Measurements from ENCODE around the gene HNRNPA0.
A peak's percentile ranks its signal among the peaks of the same experiment; 100 is the strongest.
"Not testable (repeated sequence)": the region's sequence is repeated elsewhere in the genome, so short reads cannot be mapped to it uniquely, and the experiment has no call there.

HNRNPA0 gene

DNA sequence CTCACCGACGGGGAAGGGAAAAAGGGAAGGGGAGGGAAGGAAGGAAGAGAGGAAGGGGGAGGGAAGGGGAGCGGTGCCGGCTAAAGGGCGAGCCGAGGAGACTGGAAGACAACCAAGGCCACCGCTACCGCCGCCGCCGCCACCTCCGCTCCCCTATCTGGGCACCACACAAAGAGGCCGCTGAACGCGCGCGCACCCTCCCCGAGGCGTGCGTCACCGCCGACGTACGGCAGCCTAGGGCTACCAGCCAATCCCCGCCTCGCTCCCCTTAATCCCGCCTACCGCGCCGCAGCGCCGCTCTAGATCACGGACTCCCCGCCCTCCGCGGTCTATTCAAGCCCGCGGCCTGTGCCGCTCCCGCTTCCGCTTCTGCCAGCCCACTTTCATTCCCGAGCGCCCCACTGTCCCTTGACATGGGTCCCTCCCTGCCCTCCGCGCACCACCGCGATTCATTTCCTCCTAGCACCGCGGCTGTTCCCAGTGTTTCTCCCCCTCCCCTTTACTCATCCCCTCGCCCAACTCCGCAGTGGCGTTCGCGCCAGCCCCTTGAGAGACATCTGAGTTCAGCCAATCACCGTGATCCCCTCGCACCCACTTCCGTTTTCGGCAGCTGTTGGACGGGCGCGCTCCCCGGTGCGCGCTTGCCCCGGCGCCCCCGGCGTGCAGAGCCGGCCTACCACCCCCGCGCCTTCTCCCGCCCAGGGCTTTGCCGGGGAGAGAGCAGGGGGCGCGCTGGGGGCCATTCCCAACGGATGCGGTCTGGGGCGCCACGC, at the start of gene HNRNPA0:
Gene HNRNPA0, minus strand, starts transcription at position 176 of the 773 bp plus-strand sequence. CDS start 297 bp downstream, outside the sequence.
- peak; percentile 88 for DNase-seq (ENCODE audit: low read depth)

DNA sequence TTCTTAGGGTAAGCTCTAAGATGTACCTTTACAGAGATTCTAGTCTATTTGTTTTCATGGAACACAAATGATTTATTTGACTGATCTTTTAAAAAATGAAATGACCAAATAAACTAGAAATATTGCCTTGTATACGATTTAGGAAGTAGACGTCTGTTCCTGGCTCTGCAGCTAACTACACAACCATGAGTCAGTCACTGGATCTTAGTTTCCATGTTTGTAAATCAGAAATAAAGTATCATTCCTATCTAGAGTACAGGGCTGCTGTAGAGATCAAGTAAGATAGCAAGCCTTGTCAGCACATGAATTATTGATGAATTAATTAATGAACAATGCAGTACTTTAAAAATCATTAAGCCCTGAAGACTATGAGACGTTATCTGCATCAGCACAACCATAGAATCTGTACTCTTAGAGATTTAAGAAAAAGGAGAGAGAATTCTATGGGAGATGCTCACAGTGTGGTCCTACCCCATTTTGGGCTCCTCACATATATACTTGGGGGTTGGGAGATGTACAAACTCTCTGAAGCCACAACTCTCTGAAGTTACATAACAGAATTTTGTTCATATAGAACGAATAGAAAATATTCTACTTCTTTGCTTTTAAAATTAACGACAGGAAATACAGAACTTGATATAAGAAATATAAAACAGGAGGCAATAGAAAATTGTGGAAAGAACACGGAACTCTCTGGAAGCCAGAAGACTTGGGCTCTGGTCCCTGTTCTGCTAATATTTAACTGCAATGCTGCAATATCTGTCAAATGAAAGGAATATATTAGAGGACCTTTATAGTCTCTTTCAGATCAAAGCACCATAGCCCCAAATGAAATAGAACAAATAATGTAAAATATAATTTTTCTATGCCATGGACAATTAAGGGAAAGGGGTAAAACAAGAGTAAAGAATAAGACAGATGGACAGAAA, 48.4 kb upstream of the HNRNPA0 start:
- no peak for DNase-seq (ENCODE audit: low read depth)

DNA sequence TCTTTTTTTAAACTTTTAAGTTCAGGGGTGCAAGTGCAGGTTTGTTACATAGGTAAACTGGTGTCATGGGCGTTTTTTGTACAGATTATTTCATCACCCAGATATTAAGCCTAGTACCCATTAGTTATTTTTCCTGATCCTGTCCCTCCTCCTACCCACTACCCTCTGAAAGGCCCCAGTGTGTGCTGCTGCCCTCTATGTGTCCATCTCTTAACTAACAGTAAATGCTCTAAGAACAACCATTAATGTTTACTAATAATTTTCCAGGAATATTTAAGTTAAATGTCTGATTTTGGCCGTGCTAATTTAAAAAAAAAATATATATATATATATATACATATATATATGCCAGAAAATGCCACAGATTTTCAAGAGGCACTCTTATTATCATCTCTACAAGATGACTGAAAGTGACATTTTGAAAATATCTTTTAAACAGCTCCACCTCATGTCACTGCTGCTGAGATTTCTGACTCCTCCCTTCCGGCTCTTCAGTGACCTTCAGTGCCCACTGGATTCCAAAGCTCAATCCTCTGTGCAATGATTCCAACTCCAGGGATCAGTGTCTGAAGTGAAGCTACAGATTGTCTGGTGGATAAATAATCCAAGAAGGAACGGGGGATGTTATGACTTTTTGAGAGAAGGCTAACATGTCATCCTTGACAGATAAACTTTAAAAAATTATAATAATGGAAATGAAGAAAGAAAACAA, 46.7 kb upstream of the HNRNPA0 start:
- DNase-seq (ENCODE audit: low read depth), result no peak

DNA sequence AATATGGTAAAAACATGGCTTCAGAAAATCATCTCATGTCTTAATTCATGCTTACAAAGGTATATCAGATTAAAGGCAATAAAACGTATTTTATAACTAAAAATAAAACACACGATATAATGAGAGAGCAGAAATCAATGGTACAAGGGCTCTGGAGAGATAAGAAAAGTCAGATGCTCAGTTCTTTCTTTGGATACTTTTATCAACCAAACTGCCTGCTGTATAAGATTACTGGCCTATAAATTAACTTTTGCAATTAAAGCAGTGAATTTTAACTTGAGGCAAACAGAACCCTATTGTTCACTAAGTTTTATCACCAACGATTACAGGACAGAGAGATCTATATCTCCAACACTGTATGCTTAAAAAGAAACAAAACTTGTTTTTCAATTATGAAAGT, 42.1 kb upstream of the HNRNPA0 start:
- DNase-seq (ENCODE audit: low read depth), result no peak

DNA sequence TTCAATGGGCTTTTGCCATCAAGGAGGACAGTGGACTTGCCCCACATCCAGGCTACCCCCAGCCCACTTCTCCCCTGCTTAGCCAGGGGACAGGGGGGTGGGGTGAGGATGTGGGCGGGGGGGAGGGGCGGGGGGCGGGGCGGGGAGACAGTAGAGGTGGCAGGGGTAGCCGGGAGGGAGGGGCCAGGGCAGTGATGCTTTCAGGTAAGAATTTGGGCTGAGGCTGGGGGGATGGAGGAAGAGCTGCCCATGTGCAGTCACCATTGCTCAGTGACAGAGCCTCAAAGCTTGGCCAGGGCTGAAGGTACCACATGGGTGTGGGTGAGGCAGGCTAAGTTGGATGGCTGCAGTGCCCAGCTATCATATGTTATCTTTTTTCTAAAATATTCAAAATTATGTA, 40.7 kb upstream of the HNRNPA0 start:
- DNase-seq (ENCODE audit: low read depth), result no peak

DNA sequence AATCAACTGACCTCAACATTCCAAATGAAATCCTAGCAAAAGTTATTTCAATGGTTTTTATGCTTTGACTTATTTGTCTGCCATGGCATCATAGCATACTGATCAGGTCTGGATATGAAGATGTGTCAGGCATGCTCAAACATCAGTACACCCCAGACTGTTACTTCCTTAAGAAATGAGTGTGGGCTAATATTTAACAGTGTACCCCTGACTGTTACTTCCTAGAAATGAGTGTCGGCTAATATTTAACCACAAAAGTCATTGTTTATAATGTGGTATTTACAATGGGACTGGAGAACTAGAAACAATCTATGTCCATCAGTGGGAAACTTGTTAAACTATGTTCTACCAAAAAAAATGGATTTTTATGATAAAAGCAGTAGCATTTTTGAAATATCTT, 38.1 kb upstream of the HNRNPA0 start:
- no peak for DNase-seq (ENCODE audit: low read depth)

DNA sequence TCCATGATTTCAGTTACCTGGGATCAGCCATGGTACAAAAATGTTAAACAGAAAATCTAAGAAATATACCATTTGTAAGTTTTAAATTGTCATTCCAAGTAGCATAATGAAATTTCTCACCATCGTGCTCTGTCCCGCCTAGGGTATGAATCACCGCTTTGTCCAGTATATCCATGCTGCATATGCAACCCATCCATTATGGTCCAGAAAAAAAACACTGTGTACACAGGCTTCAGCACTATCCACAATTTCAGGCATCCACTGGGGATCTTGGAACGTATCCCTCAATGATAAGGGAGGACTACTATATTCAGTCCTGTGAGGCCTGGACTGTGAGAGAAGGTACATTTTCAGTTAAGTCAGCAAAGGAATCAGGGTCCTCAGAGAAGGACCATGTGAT, 37.6 kb upstream of the HNRNPA0 start:
- DNase-seq (ENCODE audit: low read depth), result no peak

DNA sequence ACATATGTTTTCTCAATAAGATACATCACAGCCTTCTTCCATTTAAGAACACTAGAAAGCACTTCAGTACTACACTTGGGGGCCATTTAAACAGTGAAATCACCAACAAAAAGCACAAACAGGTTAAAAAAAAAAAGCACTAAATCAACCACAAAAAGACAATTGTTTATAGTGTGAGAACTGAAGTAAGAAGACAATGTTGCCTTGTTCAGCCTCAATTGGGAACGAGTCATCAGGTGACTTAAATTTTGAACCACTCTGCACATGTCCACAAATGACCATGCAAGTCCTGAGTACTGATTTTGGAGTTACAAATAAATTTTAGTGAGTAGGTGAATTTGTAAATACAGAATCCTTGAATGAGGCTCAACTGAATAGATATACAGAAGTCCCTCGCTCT, 37.2 kb upstream of the HNRNPA0 start:
- no peak for DNase-seq (ENCODE audit: low read depth)

DNA sequence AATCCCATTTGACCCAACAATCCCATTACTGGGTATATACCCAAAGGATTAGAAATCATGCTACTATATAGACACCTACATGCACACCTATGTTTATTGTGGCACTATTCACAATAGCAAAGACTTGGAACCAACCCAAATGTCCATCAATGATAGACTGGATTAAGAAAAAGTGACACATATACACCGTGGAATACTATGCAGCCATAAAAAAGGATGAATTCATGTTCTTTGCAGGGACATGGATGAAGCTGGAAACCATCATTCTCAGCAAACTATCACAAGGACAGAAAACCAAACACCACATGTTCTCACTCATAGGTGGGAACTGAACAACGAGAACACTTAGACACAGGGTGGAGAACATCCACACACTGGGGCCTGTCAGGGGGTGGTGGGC, 34.4 kb upstream of the HNRNPA0 start:
- DNase-seq (ENCODE audit: low read depth), result not testable (repeated sequence)

DNA sequence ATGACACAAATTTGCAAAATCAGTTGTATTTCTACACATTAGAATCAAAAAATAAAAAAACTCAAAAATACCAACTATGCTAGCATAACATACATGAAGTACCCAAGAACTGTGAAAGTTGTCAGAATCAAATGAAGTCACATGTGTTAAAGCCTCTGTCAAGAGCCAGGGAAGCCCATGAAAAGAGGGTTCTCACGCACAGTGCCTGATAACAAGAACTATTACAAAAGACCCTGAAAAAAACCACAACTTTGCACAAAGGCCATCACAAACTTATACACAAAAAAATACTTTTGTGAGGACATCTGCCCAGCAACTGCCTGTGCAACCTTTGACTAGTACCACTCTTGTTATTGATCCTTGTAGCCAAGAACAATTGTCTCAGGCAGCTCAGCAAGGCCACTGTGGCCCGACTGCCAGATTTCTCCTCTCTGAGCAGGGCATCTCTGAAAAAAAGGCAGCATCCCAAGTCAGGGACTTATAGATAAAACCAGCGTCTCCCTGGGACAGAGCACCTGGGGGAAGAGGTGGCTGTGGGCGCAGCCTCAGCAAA, 28.9 kb upstream of the HNRNPA0 start:
- DNase-seq (ENCODE audit: low read depth), result no peak

DNA sequence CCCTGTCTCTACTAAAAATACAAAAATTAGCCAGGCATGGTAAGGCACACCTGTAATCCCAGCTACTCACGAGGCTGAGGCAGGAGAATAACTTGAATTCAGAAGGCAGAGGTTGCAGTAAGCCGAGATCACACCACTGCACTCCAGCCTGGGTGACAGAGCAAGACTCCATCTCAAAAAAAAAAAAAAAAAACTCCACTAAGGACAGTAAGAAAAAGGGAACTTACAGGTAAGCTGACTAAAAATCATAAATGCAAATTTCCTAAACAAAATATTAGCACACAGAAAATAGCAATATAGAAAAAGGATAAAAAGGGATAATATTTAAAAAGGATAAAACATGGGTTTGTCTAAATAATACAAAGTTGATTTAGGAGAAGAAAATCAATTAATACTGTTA, 27.9 kb upstream of the HNRNPA0 start:
- DNase-seq (ENCODE audit: low read depth), result no peak

DNA sequence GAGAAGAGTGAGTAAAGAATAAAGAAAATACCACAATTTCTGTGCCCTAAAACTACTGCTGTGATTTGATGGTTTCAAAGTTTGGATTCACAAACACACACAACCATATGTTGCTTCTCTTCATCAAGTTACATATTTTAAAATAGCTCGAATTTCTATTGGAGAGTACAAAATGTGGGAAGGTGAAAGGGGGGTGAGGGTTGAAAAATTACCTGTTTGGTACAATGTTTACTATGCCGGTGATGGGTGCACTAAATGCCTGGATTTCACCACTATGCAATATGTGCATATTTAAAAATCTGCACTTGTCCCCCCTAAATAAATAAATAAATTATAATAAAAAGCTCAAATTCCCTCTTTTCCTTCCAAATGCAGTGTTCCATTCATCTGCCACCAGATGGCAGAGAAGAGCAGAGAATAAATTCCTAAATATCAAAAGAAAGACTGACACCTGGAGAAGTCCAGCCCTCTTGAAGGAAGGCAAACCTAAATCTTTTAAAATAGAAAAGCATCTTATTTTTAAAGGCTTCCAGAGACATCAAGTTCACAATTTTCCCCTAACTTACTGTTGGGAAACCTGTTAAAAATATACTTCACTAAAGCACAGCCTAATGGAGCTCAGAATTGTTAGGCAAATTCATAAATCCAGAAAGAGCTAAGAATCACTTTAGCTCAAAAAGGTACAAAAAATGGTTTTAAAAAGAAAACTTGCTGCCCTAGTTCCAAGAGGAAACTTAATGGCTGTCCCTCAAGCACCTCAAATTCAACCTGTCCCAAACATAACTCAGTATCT, 24.8 kb upstream of the HNRNPA0 start:
- DNase-seq (ENCODE audit: low read depth), result no peak

DNA sequence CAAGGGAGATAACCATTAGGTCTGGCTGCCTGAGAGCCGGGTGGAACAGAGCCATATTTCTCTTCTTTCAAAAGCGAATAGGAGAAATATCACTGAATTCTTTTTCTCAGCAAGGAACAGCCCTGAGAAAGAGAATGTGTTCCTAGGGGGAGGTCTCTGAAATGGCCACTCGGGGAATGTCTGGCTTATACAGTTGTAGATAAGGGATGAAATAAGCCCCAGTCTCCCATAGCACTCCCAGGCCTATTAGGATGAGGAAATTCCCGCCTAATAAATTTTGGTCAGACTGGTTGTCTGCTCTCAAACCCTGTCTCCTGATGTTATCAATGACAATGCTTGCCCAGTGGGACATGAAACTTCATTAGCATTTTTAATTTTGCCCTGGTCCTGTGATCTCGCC, 13.8 kb upstream of the HNRNPA0 start:
- DNase-seq (ENCODE audit: low read depth), result not testable (repeated sequence)

DNA sequence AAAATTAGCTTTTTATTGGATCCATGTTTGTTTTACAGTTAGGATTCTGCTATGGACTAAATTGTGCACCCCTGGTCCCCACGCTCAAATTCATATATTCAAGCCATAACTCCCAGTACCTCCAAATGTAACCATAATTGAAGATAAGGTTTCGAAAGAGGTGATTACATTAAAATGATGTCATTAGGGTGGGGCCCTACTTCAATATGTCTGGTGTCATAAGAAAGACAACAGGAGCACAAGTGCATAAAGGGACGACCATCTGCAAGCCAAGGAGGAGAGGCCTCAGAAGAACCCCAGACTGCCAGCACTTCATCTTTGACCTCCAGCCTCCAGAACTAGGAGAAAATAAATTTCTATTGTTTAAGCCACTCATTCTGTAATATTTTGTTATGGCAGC, 7.4 kb upstream of the HNRNPA0 start:
- no peak for DNase-seq (ENCODE audit: low read depth)

DNA sequence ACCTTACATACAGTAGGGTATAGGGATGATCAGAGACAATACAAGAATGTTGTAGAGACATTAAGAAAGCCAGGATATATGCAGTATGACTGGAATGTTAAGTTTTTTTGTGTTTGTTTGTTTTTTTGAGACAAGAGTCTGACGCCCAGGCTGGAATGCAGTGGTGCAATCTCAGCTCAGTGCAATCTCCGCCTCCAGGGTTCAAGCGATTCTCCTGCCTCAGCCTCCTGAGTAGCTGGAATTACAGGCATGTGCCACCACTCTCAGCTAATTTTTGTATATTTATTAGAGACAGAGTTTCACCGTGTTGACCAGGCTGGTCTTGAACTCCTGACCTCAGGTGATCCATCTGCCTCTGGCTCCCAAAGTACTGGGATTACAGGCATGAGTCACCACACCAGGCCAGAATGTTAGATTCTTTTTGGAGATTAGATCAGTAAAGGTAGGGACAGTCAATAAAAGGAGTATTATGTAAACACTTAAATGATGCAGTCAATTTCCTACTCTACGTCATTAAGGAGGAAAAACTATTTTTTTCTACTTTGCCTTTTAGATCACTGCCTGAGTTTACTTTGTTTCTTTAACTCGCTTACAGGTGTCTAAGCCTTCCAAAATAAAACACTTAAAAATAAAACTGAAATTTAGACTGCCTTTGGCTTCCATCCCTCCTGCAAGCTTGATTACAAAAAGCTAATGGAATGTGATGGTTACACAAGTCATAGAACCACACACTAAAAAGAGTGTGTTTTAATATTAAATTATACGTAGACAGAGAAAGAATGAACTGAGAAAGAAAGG, 6.8 kb upstream of the HNRNPA0 start:
- DNase-seq (ENCODE audit: low read depth), result no peak

DNA sequence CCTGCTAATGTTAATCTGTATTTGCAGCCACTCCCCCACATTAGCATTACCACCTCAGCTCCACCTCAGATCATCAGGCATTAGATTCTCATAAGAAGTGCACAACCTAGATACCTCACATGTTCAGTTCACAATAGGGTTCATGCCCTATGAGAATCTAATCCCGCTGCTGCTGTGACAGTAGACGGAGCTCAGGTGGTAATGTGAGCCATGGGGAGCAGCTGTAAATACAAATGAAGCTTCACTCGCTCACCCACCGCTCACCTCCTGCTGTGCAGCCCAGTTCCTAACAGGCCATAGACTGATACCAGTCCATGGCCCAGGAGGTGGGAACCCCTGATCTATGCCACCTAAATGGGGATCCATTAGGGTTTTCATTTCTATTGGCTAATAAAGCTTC, 6.1 kb upstream of the HNRNPA0 start:
- no peak for DNase-seq (ENCODE audit: low read depth)

DNA sequence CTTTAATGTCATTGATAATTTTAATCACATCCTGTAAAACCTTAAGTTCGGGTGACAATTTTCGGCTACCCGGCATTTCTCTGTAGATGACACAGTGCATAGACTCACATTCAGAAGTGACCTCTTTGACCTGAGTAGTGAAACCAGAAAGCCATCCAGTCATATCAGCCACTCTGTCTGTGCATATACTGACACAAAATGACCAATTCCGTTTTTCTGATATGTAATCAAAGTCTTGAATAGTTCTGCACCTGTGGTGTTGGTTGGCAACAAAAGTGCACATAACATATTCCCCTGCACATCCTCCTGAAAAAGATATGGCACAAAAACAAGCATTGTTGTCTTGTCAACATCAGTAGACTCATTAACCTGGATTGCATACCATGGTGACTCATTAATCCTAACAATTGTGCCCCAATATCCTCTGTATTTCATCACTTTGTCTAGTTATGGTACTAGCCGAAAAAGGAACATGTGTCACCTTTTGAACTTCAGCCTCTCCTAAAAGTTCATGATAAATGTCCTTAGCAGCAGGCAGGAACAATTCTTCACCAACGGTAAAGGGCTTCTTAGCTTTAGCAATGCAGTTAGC, 4.6 kb upstream of the HNRNPA0 start:
- DNase-seq (ENCODE audit: low read depth), result no peak

DNA sequence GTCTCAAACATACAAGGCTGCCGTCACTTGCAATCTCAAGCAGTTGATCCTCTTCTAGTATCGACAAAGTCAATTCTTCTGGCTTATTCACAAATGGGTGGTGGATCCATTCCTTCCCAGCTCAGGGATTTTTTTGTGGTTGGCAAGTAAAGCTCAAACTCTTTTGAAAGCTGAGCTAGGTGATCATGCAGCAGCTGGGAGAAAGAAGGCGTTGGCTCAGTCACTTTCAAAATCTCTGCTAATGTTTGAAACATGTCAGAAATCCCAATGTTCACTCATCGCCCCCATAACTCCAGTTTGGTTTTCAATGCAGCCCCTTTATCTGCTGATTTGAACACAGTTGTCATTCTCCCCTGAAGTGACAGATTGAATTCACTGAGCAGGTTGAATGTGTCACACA, 4.0 kb upstream of the HNRNPA0 start:
- no peak for DNase-seq (ENCODE audit: low read depth)

DNA sequence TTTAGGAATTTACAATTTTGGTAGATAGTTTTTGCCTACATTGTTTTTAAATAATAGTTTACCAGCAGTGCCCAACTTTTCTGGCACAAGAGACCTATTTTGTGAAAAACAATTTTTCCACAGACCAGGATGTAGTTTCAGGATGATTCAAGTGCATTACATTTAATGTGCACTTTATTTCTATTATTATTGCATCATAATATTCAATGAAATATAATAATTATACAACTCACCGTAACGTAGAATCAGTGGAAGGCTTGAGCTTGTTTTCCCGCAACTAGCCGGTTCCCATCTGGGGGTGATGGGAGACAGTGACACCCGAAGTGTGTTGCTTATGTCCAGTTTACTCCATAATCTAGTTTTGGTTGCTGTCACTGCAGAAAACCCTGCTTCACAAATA, 3.5 kb upstream of the HNRNPA0 start:
- DNase-seq (ENCODE audit: low read depth), result no peak

All from non-pigmented ciliary epithelial cell (primary cell).